Peyer's patch (tissue), 4 donors: ENCODE measurements around the gene OR52H1. TPM values are rescaled to one million over a fixed set of nuclear protein-coding genes. Genes with fewer than 3 reads are reported as not detected.

ENCODE experiments used
- DNase-seq, 3 donors: peaks; one replicate each; pipeline ENCODE4 v3.0.0-alpha.2; 2017 to 2019
- H3K27ac ChIP-seq, 4 donors: fragments of 200-600 bp; sonication (generic); one replicate each; pipeline ENCODE4 v1.5.1; 2016 to 2019
- H3K27me3 ChIP-seq, 2 donors: fragments of 200-600 bp; sonication (generic); one replicate each; pipeline ENCODE4 v1.5.1; 2019
- H3K36me3 ChIP-seq, 3 donors: fragments of 200-600 bp; sonication (generic); one replicate each; pipeline ENCODE4 v1.5.1; 2016 to 2019
- H3K4me1 ChIP-seq, 4 donors: fragments of 200-600 bp; sonication (generic); one replicate each; pipeline ENCODE4 v1.5.1; 2016 to 2019
- H3K4me3 ChIP-seq, 4 donors: fragments of 200-600 bp; sonication (generic); 1 replicate in 3 of 4; 2 replicates in 1 of 4; pipeline ENCODE4 v1.5.1; 2016 to 2019; ENCODE audit warnings: mild to moderate bottlenecking in 1 of 4
- H3K9me3 ChIP-seq, 4 donors: fragments of 200-600 bp; sonication (generic); one replicate each; pipeline ENCODE4 v1.5.1; 2016 to 2019; ENCODE audit warnings: mild to moderate bottlenecking in 1 of 4
- CTCF ChIP-seq, 6 experiments: fragments of 450-650 bp in 4 of 6; fragments of 200-600 bp in 2 of 6; sonication (generic) in 1 of 6; IDR thresholded peaks; one replicate each; pipeline ENCODE4 v1.5.1; 2017 to 2019; ENCODE audit warnings: antibody characterized with exemption in 6 of 6, mild to moderate bottlenecking in 3 of 6, moderate library complexity in 1 of 6
- POLR2A ChIP-seq, 2 donors: fragments of 450-650 bp; IDR thresholded peaks; one replicate each; pipeline ENCODE4 v1.5.1; 2017; ENCODE audit warnings: antibody characterized with exemption in 2 of 2, mild to moderate bottlenecking in 2 of 2, moderate library complexity in 2 of 2
- total RNA-seq, 4 donors: library from RNA; depleted of rRNA; stranded (reverse); fragments of >200 nt; gene quantifications; one replicate each; pipeline ENCODE4 v1.1.0, GENCODE V29; 2016

OR52H1 gene
- total RNA-seq, 4 donors from 2014 or later: not detected

- Histone ChIP-seq H3K36me3 (no peaks in the 10 kb centered on the region), H3K9me3 (no peaks in the 10 kb centered on the region), H3K27ac (no peak overlapping the region), H3K4me3 (no peak overlapping the region), H3K4me1 (no peaks in the 10 kb centered on the region), H3K27me3 (no peaks in the 10 kb centered on the region)
- no peak for TF ChIP-seq CTCF (IDR thresholded peaks at IDR 0.05)
- TF ChIP-seq POLR2A (IDR thresholded peaks at IDR 0.05): no peak
- DNase-seq: no peak
These were observed 2.2 kb upstream of the OR52H1 start for GRCh38 chr11:5550440-5551095.

GRCh38 chr11:5547982-5548381 lies 358 bp downstream of the OR52H1 start:
- Histone ChIP-seq H3K27me3 (no peaks in the 10 kb centered on the region), H3K4me3 (no peak overlapping the region), H3K4me1 (no peaks in the 10 kb centered on the region), H3K36me3 (no peaks in the 10 kb centered on the region), H3K9me3 (no peaks in the 10 kb centered on the region), H3K27ac (no peak overlapping the region)
- no peak for DNase-seq
- TF ChIP-seq CTCF (IDR thresholded peaks at IDR 0.05): no peak
- TF ChIP-seq POLR2A (IDR thresholded peaks at IDR 0.05): no peak

- Histone ChIP-seq H3K4me3 (no peak overlapping the region), H3K36me3 (no peaks in the 10 kb centered on the region), H3K27me3 (no peaks in the 10 kb centered on the region), H3K4me1 (no peaks in the 10 kb centered on the region), H3K27ac (no peak overlapping the region), H3K9me3 (no peaks in the 10 kb centered on the region)
- no peak for TF ChIP-seq CTCF (IDR thresholded peaks at IDR 0.05)
- TF ChIP-seq POLR2A (IDR thresholded peaks at IDR 0.05): no peak
- DNase-seq: no peak
These were observed 1.9 kb downstream of the OR52H1 start for GRCh38 chr11:5546457-5546856.

GRCh38 chr11:5541427-5541826 lies 6.9 kb downstream of the OR52H1 start:
- Histone ChIP-seq H3K36me3 (no peaks in the 10 kb centered on the region), H3K4me1 (no peaks in the 10 kb centered on the region), H3K4me3 (no peak overlapping the region), H3K27ac (no peak overlapping the region), H3K9me3 (no peaks in the 10 kb centered on the region), H3K27me3 (no peaks in the 10 kb centered on the region)
- DNase-seq: no peak
- TF ChIP-seq POLR2A (IDR thresholded peaks at IDR 0.05): no peak
- TF ChIP-seq CTCF (IDR thresholded peaks at IDR 0.05): no peak

GRCh38 chr11:5536482-5536881 lies 11.9 kb downstream of the OR52H1 start:
- no peaks in the 10 kb centered on the region for H3K4me1 ChIP-seq
- no peaks in the 10 kb centered on the region for H3K36me3 ChIP-seq
- TF ChIP-seq POLR2A (IDR thresholded peaks at IDR 0.05): no peak
- no peak for TF ChIP-seq CTCF (IDR thresholded peaks at IDR 0.05)
- no peaks in the 10 kb centered on the region for H3K27me3 ChIP-seq
- H3K4me3 ChIP-seq: no peak overlapping the region
- H3K9me3 ChIP-seq: no peaks in the 10 kb centered on the region
- H3K27ac ChIP-seq: no peak overlapping the region
- no peak for DNase-seq

- H3K27me3 ChIP-seq: no peaks in the 10 kb centered on the region
- TF ChIP-seq POLR2A (IDR thresholded peaks at IDR 0.05): no peak
- H3K27ac ChIP-seq: no peak overlapping the region
- no peak for DNase-seq
- no peaks in the 10 kb centered on the region for H3K36me3 ChIP-seq
- H3K9me3 ChIP-seq: no peaks in the 10 kb centered on the region
- H3K4me3 ChIP-seq: no peak overlapping the region
- no peaks in the 10 kb centered on the region for H3K4me1 ChIP-seq
These were observed 14.3 kb downstream of the OR52H1 start for GRCh38 chr11:5534046-5534445.
